ENCODE data around the gene TFRC.

DNA sequence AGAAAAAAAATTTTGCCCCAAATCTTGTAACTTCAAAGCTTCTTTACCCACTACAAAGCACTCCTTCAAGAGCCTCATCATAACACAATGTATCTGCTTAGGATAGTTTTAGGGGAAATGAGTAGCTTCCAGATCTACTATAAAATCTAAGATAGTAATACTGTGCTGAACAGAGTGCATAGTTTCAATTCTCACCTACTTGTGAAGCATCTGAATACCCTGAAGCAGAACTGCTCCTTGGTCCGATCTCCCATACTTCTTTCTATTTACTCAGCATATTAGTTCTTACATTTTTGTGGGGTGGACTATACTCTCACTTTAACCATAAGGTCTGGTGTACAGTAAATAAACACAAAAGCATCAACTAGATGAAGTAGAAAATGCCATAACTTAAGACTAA is 9.6 kb downstream of the TFRC start:
- TF ChIP-seq, protein P1, sequence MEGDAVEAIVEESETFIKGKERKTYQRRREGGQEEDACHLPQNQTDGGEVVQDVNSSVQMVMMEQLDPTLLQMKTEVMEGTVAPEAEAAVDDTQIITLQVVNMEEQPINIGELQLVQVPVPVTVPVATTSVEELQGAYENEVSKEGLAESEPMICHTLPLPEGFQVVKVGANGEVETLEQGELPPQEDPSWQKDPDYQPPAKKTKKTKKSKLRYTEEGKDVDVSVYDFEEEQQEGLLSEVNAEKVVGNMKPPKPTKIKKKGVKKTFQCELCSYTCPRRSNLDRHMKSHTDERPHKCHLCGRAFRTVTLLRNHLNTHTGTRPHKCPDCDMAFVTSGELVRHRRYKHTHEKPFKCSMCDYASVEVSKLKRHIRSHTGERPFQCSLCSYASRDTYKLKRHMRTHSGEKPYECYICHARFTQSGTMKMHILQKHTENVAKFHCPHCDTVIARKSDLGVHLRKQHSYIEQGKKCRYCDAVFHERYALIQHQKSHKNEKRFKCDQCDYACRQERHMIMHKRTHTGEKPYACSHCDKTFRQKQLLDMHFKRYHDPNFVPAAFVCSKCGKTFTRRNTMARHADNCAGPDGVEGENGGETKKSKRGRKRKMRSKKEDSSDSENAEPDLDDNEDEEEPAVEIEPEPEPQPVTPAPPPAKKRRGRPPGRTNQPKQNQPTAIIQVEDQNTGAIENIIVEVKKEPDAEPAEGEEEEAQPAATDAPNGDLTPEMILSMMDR (conservative IDR thresholded peaks at IDR 0.05 in 1 of 2, IDR thresholded peaks at IDR 0.05 in 1 of 2; ENCODE audit: extremely low read depth in 1 of 2, insufficient read depth in 1 of 2, low read depth in 1 of 2, low read length in 2 of 2): no peak
- no peak for TF ChIP-seq EZH2 (IDR thresholded peaks at IDR 0.05; ENCODE audit: borderline replicate concordance, low read length)
